HG03064 (cell line): ENCODE results near the gene CREB3L2.

Experiments
- ATAC-seq: cut with Tn5 transposase; IDR thresholded peaks from one replicate; pipeline ENCODE4 v1.9.1; 2021; ENCODE audit warnings: low read depth; ENCODE audit not compliant: unreplicated experiment

The CREB3L2 gene

DNA sequence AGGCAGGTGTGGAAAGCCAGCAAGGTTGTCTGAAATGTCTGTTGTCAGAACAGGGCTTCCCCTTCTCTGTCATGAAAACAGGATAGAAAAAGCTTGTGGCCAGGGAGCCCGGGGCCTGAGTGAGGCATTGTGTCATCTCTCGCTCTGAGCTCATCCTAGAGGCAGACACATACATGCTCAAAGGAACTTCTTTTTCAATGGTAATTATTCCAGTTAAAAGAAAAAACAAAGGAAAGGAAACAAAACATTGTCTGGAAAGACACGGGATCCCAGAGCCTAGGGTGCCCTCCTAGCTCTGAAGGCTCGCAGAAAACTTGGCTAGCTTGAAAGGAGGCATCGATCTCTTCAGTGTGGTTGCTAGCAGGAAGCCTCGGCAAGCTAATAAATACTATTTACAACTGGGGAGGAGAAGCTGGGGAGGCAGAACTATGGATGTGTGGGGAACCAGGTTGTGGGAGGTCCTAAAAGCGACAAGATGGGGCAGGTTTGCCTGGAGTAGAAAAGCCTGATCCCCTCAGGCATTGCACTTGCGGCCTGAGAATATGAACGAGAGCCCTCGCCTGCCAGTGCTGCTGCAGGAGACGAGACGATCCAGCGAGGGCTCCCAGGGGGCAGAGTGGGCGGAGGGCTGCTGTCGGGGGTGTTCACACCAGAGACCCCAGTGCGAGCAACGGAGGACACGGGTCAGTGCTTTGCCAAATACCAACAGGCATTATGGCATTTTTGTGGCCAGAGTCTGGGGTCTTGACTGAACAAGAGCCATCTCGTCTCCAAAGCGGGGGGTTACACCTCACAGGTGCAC is 122.3 kb downstream of the CREB3L2 start:
- ATAC-seq = no peak

- ATAC-seq = no peak
These were observed 123.4 kb downstream of the CREB3L2 start for GRCh38 chr7:137878333-137878961.

- no peak for ATAC-seq
These were observed 124.7 kb downstream of the CREB3L2 start for GRCh38 chr7:137877027-137877675.

- ATAC-seq = no peak
These were observed 126.1 kb downstream of the CREB3L2 start for GRCh38 chr7:137875746-137876145.

GRCh38 chr7:137873979-137874777 is 127.7 kb downstream of the CREB3L2 start:
- no peak for ATAC-seq

DNA sequence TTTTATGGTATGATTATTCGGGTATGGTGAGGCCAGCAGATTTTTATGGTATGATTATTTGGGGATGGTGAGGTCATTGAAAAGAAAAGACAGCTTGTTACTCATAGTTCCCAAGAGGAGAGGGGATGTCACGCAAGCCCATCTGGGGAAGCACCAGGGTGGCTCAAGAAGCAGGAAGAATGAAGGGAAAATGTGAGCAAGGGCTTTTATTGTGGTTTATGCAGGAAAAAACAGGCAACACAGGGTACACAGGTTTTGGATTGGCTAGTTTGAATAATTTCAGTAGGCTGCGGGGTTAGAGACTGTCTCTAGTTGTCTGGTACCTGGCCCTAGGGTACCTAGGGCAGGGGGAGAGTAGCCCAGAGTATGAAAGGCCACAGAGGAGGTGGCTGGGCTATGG is 128.4 kb downstream of the CREB3L2 start:
- ATAC-seq = no peak

DNA sequence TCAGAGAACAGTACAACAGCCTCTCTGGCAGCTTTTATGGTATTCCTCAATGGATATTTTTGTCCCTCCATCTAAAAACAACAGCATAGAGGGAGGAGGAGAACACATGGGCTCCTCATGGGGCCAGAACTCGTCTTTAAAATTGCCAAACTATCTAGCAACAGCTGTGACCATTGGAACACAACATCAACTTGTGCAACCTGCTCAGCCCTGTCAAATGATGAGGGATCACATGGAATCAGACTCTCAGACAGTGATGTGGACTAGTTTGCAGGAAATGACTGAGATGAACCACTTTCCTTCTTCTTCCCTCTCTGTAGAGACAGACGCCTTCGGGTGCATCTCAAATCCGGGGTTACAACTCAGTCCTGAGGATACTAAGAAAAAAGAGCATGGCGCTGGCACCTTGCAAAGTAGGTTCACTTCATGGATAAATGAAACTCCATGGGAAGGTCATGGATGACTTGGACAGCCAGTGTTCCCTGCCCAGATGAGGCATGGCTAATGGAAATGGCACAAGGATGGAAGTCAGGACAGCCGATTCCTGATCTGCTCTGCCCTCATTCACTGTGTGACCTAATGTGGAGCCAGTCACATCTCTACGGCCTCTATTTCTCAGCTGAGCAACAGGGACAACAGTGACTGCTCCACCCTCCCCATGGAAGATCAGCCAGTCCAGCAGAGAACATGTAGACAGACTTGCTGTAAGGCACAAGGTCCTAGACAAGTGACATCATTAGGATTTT is 130.5 kb downstream of the CREB3L2 start:
- ATAC-seq = no peak

GRCh38 chr7:137870684-137871083 is 131.2 kb downstream of the CREB3L2 start:
- ATAC-seq = no peak

GRCh38 chr7:137870078-137870477 is 131.8 kb downstream of the CREB3L2 start:
- no peak for ATAC-seq

GRCh38 chr7:137869260-137869659 is 132.6 kb downstream of the CREB3L2 start:
- no peak for ATAC-seq

GRCh38 chr7:137867289-137867688 is 134.6 kb downstream of the CREB3L2 start:
- no peak for ATAC-seq

- no peak for ATAC-seq
These were observed 136.1 kb downstream of the CREB3L2 start for GRCh38 chr7:137865764-137866163.

DNA sequence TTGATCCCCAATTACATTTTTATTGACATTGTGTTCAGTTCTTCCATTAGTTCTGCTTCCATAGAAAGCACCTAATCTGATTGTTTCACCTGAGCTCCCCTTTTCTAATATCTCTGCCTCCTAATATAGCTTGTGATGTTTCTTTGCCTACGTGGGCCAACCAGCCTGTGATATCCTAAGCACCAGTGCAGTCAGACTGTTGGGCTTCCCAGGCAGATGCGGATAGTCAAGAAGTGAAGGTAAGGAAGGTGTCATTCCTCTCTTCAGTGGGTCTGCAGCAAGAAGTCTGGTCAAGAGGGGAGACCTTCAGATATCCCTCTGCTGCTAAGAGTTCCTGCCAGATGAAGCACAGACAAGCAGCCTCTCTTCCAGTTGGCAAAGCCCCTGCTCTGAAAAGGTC is 138.9 kb downstream of the CREB3L2 start:
- ATAC-seq = no peak

DNA sequence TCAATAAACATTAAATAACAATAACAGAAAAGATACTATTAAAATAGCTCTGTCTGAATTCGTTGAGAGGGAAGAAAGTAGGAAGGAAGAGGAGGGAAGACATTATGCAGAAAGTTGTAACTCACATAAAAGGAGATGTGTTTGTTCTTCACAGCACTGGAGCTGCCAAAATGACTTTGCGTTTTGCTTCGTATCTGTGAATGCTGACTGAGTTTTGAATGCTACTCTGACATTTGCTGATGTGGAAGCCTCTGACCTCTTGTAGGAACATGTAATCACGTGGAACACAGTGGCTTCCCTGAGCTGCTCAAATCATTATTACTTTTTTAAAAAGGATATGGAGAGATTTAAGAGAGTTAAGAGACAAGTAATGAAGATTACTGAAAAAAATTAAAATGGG is 139.5 kb downstream of the CREB3L2 start:
- no peak for ATAC-seq

DNA sequence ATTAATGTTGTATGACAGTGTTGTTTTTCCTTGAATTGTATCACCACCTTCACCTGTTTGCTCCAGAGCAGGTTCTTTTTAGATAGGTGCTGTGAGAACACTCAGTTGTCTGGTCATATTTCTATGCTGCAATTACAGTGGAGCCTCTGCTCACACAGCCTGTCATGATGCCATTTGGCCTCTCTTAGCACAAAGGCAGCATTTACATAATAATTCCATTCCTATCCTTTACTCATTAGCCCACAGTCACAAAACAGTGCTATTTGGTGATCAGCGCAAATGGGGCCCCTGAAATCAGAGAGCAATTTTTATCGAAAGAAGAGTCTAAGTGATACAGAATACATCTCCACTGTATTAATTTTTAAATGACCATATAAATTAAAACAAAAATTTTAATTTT is 141.3 kb downstream of the CREB3L2 start:
- no peak for ATAC-seq

DNA sequence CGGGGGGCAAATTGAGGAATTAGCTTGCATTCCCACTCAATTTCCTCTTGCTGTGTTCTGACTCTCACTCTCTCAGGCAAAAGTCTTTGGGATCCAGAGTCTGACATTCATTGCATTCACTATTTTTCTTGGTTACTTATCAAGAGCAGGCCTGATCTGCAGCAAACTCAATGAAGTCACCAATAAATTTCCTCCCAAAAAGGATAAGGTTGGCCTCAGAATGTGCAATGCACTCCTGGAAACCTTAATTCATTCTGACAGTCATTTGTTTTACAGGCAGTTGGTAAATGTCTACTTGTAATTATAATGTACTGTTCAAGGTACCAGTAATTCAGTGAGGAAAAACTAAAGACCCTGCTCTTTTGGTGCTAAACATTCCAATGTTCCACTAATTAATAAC is 148.8 kb downstream of the CREB3L2 start:
- ATAC-seq = no peak

- ATAC-seq = no peak
These were observed 149.8 kb downstream of the CREB3L2 start for GRCh38 chr7:137852108-137852507.

DNA sequence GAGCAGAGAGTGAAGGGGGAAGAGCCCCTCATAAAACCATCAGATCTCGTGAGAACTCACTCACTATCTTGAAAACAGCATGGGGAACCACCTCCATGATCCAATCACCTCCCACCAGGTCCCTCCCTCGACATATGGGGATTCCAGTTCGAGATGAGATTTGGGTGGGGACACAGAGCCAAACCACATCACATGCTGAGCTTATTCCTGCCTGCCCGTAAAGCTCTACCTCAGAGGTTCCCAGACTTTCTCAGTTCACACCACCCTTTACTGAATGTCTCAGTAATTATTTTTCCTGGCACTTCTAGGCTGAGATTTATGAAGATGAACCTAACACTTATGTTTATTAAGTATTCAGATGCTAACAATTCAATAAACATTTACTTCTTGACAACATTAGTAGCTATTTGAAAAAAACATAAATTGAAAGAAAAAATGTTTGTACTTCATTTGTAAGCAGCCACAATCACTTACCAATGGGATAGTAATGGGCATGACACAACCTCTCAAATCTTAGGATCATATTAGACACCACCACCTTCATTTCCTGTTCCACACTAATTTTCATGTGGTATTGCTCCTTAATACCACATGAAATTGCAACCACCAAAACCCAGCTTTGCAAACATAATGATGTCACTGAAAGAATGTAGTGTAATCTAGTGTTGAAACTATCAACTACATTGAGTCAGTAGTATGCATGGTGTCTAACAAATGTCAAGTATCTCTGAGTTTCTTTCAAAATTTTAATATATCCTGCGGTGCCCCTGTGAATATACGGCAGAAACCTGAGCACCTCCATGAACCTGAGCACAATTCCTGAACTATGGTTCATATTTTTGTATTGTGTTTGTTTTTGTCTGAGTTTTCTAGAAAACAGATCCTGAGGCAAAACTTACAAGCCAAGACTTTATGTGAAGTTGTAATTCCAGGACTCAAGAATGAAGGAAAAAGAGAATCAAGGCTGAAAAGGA is 150.6 kb downstream of the CREB3L2 start:
- no peak for ATAC-seq

DNA sequence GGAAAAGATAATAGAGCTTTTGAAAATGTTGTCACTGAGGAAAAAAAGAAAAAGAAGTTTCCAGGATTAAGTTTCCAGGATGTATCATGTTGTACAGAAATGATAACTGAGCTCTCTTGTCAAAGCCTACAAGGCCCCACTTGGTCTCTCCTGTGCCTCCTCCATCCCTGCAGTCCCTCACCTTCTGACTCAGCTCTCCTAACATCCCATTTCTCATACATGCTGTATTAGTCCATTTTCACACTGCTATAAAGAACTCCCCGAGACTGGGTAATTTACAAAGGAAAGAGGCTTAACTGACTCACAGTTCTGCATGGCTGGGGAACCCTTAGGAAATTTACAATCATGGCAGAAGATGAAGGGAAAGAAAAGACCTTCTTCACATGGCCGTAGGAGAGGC is 151.3 kb downstream of the CREB3L2 start:
- ATAC-seq = no peak
